AG09309 (cell line): ENCODE measurements around the gene HTD2.
"Not testable (repeated sequence)": the region's sequence is repeated elsewhere in the genome, so short reads cannot be mapped to it uniquely, and the experiment has no call there.

Experiments
- DNase-seq: peaks from one replicate; pipeline ENCODE4 v3.0.0-alpha.2; 2010; ENCODE audit warnings: low read depth
- H3K4me3 ChIP-seq: 2 replicates; pipeline ENCODE4 v1.5.1; 2011; ENCODE audit warnings: mild to moderate bottlenecking, low read depth, low read length, moderate library complexity; ENCODE audit not compliant: control insufficient read depth
- CTCF ChIP-seq: IDR thresholded peaks from 2 replicates; pipeline ENCODE4 v1.5.1; 2011; ENCODE audit warnings: mild to moderate bottlenecking, low read depth, low read length, inconsistent platforms; ENCODE audit not compliant: insufficient read depth, control insufficient read depth; ENCODE audit errors: missing control alignments

HTD2 gene

GRCh38 chr3:58285334-58285733 is 21.0 kb upstream of the HTD2 start:
- H3K4me3 ChIP-seq, result no peak overlapping the region
- TF ChIP-seq CTCF, result no peak
- DNase-seq, result no peak

- TF ChIP-seq CTCF, result no peak
- DNase-seq, result no peak
- no peak overlapping the region for H3K4me3 ChIP-seq
Measured at GRCh38 chr3:58287354-58287753, 19.0 kb upstream of the HTD2 start.

- DNase-seq, result no peak
Measured at GRCh38 chr3:58288011-58288728, 18.1 kb upstream of the HTD2 start.

GRCh38 chr3:58288964-58289613 is 17.2 kb upstream of the HTD2 start:
- not testable (repeated sequence) for H3K4me3 ChIP-seq, DNase-seq

More at GRCh38 chr3:58288011-58288728, 18.1 kb upstream of the HTD2 start:
- no peak overlapping the region for H3K4me3 ChIP-seq
- no peak for TF ChIP-seq CTCF

- not testable (repeated sequence) for DNase-seq, H3K4me3 ChIP-seq
Measured at GRCh38 chr3:58290446-58290845, 15.9 kb upstream of the HTD2 start.

- TF ChIP-seq CTCF, result no peak
- DNase-seq, result no peak
- no peak overlapping the region for H3K4me3 ChIP-seq
Measured at GRCh38 chr3:58291671-58292338, 14.5 kb upstream of the HTD2 start.

GRCh38 chr3:58292866-58293265 is 13.5 kb upstream of the HTD2 start:
- no peak for TF ChIP-seq CTCF
- H3K4me3 ChIP-seq, result no peak overlapping the region
- DNase-seq, result no peak
